ENCODE measurements around the gene KCNH2. TPM values are rescaled to one million over a fixed set of nuclear protein-coding genes. Genes with fewer than 3 reads are reported as not detected.

KCNH2 gene
- total and polyA plus RNA-seq, 2 of the 8 experiments (the other 6 are each of a cell fraction or from before 2014, with no cell fraction given): 8.0 to 15.0 TPM

- TF ChIP-seq ATF2 (IDR thresholded peaks at IDR 0.05; ENCODE audit: low read length) (no peak), SRF (IDR thresholded peaks at IDR 0.05; ENCODE audit: low read depth, low read length) (no peak), CTCF (IDR thresholded peaks at IDR 0.05; ENCODE audit: control extremely low read depth in 1 of 3, insufficient read depth in 1 of 3, low read depth in 1 of 3, low read length in 3 of 3) (peak in 1 of 3 experiments; percentile 23; a peak in 2 of 4 replicates), GABPA (IDR thresholded peaks at IDR 0.05; ENCODE audit: borderline replicate concordance, insufficient read depth, low read length) (no peak), BACH1 (IDR thresholded peaks at IDR 0.05; ENCODE audit: low read length) (0 out of 2 replicates have a peak, but pooled peaks have one; percentile 5), MAX (IDR thresholded peaks at IDR 0.05) (no peak), HDAC2 (IDR thresholded peaks at IDR 0.05; ENCODE audit: borderline replicate concordance in 1 of 2, low read depth in 2 of 2, low read length in 2 of 2) (peak in 1 of 2 experiments; percentile 77; a peak in 1 of 4 replicates), SUZ12 (IDR thresholded peaks at IDR 0.05; ENCODE audit: low read length) (peak; percentile 50; the same call in 1 of the 2 replicates), KDM4A (IDR thresholded peaks at IDR 0.05; ENCODE audit: low read depth, low read length, severe bottlenecking) (peak; percentile 82), SIN3A (conservative IDR thresholded peaks at IDR 0.05 in 1 of 2, IDR thresholded peaks at IDR 0.05 in 1 of 2; ENCODE audit: low read depth in 1 of 2, low read length in 2 of 2) (no peak), NRF1 (IDR thresholded peaks at IDR 0.05; ENCODE audit: low read depth, low read length) (no peak), USF2 (IDR thresholded peaks at IDR 0.05; ENCODE audit: low read length) (no peak), SP2 (IDR thresholded peaks at IDR 0.05; ENCODE audit: low read length) (no peak)
Observed at GRCh38 chr7:150974468-150975391, 3.4 kb downstream of the KCNH2 start (continued).

Data from H1 (cell line).